Left ventricle myocardium inferior (tissue), 1 donor: Measurements from ENCODE around the gene PKD1L1. TPM values are rescaled to one million over a fixed set of nuclear protein-coding genes. Genes with fewer than 3 reads are reported as not detected.

Experiments used
- DNase-seq: peaks from one replicate; pipeline ENCODE4 v3.0.0-alpha.2; 2020
- H3K27ac ChIP-seq: fragments of 200-600 bp; replicated peaks from 2 replicates; pipeline ENCODE4 v1.8.0; 2021
- H3K27me3 ChIP-seq: fragments of 200-600 bp; 2 replicates; pipeline ENCODE4 v1.8.0; 2021; ENCODE audit warnings: low read depth
- H3K36me3 ChIP-seq: fragments of 200-600 bp; 2 replicates; pipeline ENCODE4 v1.8.0; 2021
- H3K4me1 ChIP-seq: fragments of 200-600 bp; 2 replicates; pipeline ENCODE4 v1.8.0; 2021
- H3K4me3 ChIP-seq: fragments of 200-600 bp; 2 replicates; pipeline ENCODE4 v1.8.0; 2021; ENCODE audit warnings: mild to moderate bottlenecking, moderate library complexity
- H3K9me3 ChIP-seq: fragments of 200-600 bp; replicated peaks from 2 replicates; pipeline ENCODE4 v1.8.0; 2021
- CTCF ChIP-seq: fragments of 200-600 bp; IDR thresholded peaks from 2 replicates; pipeline ENCODE4 v1.8.0; 2021; ENCODE audit warnings: antibody characterized with exemption, mild to moderate bottlenecking, borderline replicate concordance
- intact Hi-C: fragments of 100-400 bp; cut with micrococcal nuclease; formaldehyde crosslinking; loops from one replicate; pipeline ENCODE4 v1.11.0; 2022
- total RNA-seq: library from RNA; stranded (reverse); fragmentation: NEBNext Ultra II Directional; extraction: Animal tissue kit (Norgen Biotek cat#: 25700); gene quantifications from one replicate; pipeline ENCODE4 v1.2.1, GENCODE V29; 2021
- donor health status: DM: no; HTN: yes; CAD: no; lungs with severe emphysema.

The PKD1L1 gene
- total RNA-seq, 1 donor from 2014 or later: 1.5 TPM

GRCh38 chr7:47935336-47935735 is 12.9 kb downstream of the PKD1L1 start:
- Histone ChIP-seq H3K9me3 (no peaks in the 10 kb centered on the region), H3K36me3 (peaks cover 3% of the 10 kb centered on the region)

GRCh38 chr7:47934831-47935230 is 13.4 kb downstream of the PKD1L1 start:
- H3K27ac ChIP-seq: no peak overlapping the region
- H3K4me3 ChIP-seq: no peak overlapping the region
- TF ChIP-seq CTCF: no peak
- no peaks in the 10 kb centered on the region for H3K9me3 ChIP-seq
- H3K4me1 ChIP-seq: peaks cover 45% of the 10 kb centered on the region
- intact Hi-C loops: no loop called here
- peaks cover 3% of the 10 kb centered on the region for H3K36me3 ChIP-seq
- DNase-seq: no peak
- H3K27me3 ChIP-seq: no peaks in the 10 kb centered on the region

More at GRCh38 chr7:47935336-47935735, 12.9 kb downstream of the PKD1L1 start:
- H3K4me3 ChIP-seq: no peak overlapping the region
- no peak for DNase-seq
- H3K27me3 ChIP-seq: no peaks in the 10 kb centered on the region
- no peak overlapping the region for H3K27ac ChIP-seq
- H3K4me1 ChIP-seq: peaks cover 50% of the 10 kb centered on the region
- no peak for TF ChIP-seq CTCF
- intact Hi-C loops: no loop called here

- peaks cover 16% of the 10 kb centered on the region for H3K36me3 ChIP-seq
- H3K9me3 ChIP-seq: no peaks in the 10 kb centered on the region
- no peak for DNase-seq
- TF ChIP-seq CTCF: no peak
- H3K27ac ChIP-seq: no peak overlapping the region
- peaks cover 29% of the 10 kb centered on the region for H3K4me1 ChIP-seq
- no peaks in the 10 kb centered on the region for H3K27me3 ChIP-seq
- no peak overlapping the region for H3K4me3 ChIP-seq
- intact Hi-C loops: no loop called here
Observed at GRCh38 chr7:47933215-47933614, 15.1 kb downstream of the PKD1L1 start.

GRCh38 chr7:47932466-47933037 is 15.7 kb downstream of the PKD1L1 start:
- no peak for TF ChIP-seq CTCF
- Histone ChIP-seq H3K27me3 (no peaks in the 10 kb centered on the region), H3K4me3 (no peak overlapping the region), H3K36me3 (peaks cover 23% of the 10 kb centered on the region), H3K27ac (no peak overlapping the region), H3K9me3 (no peaks in the 10 kb centered on the region), H3K4me1 (peaks cover 23% of the 10 kb centered on the region)
- intact Hi-C loops: no loop called here
- no peak for DNase-seq

- H3K4me1 ChIP-seq: peaks cover 18% of the 10 kb centered on the region
- peaks cover 24% of the 10 kb centered on the region for H3K36me3 ChIP-seq
- TF ChIP-seq CTCF: no peak
- H3K4me3 ChIP-seq: no peak overlapping the region
- H3K27ac ChIP-seq: no peak overlapping the region
- intact Hi-C loops: no loop called here
- no peaks in the 10 kb centered on the region for H3K9me3 ChIP-seq
- DNase-seq: no peak
- no peaks in the 10 kb centered on the region for H3K27me3 ChIP-seq
Observed at GRCh38 chr7:47932016-47932415, 16.2 kb downstream of the PKD1L1 start.
